Epidermal melanocyte (primary cell): Measurements from ENCODE around the gene SDSL.

ENCODE experiments used
- DNase-seq: peaks from one replicate; pipeline ENCODE4 v3.0.0; 2011; ENCODE audit warnings: low spot score; ENCODE audit not compliant: insufficient read length

The SDSL gene, protein sequence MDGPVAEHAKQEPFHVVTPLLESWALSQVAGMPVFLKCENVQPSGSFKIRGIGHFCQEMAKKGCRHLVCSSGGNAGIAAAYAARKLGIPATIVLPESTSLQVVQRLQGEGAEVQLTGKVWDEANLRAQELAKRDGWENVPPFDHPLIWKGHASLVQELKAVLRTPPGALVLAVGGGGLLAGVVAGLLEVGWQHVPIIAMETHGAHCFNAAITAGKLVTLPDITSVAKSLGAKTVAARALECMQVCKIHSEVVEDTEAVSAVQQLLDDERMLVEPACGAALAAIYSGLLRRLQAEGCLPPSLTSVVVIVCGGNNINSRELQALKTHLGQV

DNA sequence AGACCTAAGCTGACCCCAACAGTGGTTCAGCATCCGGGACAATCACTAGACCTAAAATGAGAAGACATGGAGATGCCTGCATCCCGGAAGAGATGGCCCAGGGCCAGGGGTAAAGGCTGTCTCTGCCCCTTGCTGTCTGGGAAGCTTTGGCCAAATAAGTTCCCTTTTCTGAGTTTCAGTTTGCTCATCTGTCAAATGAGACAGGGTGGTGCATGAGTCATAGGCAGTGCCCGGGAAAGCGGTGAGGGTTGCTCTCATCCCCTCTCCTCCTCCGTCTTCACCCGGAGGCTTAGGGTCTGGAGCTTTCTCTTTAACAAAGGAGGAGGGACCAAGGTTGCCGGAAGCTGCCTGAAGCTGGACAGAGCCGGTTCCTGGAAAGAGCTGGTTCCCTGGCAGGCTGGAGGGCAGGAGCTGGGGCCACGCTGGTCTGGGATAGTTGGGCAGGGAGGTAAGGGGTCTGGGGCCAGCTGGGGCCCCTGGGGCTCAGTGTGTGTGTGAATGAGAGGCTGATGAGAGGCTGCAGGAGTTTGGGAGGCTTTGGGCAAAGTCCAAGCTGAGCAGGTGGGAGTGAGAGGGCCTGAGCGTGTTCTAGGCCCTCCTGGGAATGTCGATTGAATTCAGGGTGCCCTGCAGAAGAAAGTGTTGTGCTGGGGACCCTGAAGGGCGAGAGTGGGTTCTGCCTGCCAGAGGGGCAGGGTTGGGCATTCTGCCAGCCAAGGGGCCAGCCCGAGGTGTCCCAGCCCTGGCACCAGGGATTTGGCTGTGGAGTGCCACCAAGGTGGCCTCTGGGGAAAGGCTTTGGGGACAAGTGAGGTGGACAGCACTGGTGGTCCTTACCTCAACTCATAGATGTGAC lies at the start of gene SDSL:
Gene SDSL (plus strand): TSS at position 351 of the 856 bp plus-strand sequence. CDS start 5,603 bp downstream, outside the sequence.
- peak; percentile 67 for DNase-seq

DNA sequence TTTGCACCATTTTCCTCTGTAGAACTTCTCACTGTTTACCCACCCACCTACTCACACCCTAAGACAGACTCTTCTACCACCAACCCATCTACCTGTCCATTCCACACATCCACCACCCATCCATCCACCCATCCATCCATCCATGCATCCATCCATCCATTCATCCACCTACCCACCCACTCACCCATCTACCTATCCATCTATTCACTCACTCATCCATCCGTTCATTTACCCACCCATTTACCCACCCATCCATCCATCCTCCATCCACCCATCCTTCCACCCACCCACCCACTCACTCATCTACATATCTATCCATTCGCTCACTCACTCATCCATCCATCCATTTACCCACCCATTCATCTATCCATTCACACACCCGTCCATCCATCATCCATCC lies 48.7 kb upstream of the SDSL start:
- DNase-seq = no peak

DNA sequence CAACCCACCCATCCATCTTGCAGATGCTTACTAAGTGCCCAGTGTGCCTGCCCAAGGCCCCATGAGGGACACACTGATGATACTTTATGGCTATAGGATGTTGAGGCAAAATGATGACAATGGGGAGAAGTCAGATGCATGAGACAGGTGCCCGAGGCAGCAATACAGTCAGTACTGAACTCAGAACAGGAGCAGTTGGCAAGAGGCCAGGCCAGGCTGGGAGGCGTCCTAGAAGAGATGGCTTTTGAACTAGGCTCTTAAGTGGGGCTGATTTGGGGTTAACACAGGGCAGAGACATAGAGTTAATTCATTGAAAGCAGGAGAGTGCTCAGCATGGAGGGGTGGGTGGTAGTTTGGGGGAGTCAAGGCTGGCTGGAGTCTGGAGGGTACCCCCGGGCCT lies 48.2 kb upstream of the SDSL start:
- no peak for DNase-seq

DNA sequence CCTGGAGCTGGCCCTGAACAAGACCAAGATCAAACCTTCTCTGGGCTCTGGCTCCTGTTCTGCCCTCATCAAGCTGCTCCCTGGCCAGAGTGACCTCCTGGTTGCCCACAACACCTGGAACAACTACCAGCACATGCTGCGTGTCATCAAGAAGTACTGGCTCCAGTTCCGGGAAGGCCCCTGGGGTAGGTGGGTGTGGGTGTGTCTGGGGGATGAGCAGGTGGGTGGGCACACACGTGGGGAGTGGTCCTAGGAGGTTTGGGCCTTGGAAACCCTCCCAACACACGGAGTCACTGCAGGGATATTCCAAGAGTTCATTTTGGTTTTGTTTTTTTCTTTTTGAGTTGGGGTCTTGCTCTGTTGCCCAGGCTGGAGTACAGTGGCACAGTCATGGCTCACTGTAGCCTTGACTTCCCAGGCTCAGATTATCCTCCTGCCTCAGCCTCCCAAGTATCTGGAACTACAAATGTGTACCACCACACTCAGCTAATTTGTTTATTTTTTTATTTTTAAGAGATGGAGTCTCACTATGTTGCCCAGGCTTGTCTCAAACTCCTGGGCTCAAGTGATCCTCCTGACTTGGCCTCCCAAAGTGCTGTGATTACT lies 47.3 kb upstream of the SDSL start:
- no peak for DNase-seq

DNA sequence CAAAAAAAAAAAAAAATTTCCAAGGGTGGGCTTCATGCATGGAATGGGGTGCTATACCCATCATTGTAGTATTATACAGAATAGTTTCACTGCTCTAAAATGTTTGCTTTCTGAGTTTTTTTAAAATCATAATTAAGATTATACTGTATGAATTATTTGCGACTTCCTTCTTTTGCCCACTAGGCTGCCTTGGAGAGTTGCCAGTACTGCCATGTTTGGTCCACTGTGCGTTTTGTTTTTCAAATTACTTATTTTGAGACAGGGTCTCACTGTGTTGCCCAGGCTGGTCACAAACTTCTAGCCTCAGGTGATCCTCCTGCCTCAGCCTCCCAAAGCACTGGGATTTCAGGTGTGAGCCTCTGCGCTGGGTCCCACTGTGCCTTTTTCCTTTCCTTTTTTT lies 43.9 kb upstream of the SDSL start:
- DNase-seq = no peak

DNA sequence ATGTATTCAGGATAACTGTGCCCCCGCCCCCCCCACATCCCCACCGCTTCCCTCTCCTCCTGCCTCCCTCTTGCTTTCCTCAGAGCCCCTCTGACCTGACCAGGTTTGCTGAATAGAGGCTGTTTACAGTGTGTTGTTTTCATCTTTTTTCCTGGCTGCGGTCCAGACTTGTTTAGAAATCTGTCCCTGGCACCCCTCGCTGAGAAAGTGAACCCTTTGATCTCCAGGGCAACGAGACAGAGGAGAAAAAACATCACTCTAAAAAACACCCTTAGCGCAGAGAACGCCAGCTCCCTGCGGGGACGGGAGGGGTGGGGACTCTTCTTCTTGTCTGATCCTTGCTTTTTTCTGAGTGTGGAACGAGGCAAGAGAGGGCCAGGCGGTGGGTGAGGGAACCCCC lies 41.0 kb upstream of the SDSL start:
- DNase-seq = no peak

DNA sequence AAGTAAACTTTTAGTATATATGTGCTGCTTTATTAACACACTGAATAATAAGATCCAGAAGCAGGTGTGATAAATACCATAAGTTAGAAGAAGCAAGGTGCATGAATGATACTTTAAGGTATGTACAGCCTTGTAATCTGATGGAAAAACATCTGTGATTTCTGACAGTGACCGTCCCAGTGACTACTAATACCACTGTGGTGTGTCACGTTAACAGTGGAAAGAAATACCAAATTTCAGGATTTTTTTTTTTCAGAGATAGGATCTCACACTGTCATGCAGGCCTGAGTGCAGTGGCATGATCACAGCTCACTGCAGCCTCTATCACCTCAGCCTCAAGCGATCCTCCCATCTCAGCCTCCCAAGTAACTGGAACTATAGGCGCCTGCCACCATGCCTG lies 40.0 kb upstream of the SDSL start:
- no peak for DNase-seq

DNA sequence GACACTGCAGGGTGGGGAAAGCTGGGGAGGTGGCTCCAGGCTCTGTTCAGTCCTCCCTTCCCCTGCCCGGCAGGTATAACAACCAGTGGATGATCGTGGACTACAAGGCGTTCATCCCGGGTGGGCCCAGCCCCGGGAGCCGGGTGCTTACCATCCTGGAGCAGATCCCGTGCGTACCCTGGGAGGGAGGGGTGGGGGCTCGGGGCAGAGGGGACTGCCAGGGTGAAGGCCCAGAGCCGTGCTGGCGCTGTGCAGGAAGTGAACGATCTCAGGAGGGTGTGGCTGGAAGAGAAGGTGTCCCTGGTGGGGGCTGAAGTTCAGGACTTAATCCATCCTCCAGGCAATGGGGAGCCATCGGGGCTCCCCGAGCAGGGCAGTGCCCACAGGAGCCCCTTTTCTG lies 37.4 kb upstream of the SDSL start:
- DNase-seq = no peak

DNA sequence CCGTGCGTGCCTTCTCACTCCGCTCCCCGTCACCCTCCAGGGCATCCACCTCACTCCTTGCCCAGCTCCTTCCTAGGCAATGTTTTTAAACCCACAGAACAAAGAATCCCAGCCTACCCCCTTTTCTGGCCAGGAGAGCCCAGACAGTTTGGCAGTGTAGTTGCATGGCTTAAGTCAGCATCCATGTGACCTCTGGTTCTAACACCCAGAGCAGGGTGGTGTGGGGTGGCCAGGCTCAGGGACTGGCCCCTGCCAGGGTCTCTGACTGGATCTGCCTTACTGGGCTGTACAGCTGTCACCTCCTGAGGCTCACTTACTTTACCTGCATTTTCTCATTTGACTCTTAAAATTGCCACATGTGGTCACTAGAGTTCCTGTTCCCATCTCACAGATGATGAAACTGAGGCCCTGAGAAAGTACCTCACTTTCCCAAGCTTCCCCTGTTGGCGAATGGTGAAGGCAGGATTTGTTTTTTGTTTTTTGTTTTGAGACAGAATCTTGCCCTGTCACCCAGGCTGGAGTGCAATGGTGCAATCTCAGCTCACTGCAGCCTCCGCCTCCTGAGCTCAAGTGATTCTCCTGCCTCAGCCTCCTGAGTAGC lies 36.8 kb upstream of the SDSL start:
- no peak for DNase-seq

DNA sequence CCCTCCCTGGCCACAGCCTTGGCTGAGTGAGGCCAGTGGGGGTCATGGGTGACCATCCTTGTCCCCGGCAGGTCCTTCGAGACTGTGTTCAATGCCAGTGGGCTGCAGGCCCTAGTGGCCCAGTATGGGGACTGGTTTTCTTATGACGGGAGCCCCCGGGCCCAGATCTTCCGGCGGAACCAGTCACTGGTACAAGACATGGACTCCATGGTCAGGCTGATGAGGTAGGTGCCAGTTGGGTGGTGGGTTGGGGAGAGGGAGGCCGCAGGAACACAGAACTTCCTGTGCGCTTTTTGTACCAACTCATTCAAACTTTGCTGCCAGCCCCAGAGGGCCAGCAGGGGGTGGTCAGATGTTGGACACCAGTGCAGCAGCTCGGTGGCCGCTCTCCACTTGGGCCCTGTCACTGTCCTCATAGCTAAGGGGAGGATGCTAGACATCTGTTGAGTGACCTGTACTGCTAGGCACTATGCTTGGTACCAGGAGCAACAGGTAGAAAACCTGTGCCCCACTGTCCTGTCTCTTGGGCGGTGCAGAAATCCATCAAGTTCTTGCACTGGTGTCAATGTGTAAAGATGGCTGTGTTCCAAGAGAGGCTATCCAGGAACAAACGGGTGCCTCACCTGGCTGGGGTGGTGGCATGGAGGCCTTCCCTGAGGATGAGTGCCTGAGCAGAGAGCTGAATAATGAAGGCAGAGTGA lies 35.2 kb upstream of the SDSL start:
- no peak for DNase-seq

DNA sequence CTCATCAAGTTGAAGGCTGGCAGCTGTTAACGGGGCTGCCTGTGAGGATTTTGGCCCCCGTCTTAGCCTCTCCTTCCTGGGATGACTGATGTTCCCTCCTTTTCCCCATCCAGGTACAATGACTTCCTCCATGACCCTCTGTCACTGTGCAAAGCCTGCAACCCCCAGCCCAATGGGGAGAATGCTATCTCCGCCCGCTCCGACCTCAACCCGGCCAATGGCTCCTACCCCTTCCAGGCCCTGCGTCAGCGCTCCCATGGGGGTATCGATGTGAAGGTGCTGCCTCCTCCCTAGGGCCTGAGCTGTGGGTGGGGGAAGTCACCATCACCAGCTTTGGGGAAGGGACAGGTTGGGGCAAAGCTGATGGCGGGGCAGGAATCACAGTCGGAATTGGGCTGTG lies 34.5 kb upstream of the SDSL start:
- no peak for DNase-seq

DNA sequence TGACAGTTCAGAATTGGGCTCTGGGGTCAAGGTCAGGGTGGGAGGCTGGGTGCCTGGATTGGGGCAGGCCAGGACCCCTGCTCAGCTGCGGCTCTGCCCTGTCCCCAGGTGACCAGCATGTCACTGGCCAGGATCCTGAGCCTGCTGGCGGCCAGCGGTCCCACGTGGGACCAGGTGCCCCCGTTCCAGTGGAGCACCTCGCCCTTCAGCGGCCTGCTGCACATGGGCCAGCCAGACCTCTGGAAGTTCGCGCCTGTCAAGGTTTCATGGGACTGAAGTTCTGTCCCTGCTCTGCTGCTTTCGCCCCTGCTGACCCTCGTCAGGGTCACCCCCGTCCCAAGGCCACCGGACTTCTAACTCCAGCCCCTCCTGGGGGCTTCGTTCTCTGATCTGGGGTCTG lies 33.8 kb upstream of the SDSL start:
- DNase-seq = no peak

DNA sequence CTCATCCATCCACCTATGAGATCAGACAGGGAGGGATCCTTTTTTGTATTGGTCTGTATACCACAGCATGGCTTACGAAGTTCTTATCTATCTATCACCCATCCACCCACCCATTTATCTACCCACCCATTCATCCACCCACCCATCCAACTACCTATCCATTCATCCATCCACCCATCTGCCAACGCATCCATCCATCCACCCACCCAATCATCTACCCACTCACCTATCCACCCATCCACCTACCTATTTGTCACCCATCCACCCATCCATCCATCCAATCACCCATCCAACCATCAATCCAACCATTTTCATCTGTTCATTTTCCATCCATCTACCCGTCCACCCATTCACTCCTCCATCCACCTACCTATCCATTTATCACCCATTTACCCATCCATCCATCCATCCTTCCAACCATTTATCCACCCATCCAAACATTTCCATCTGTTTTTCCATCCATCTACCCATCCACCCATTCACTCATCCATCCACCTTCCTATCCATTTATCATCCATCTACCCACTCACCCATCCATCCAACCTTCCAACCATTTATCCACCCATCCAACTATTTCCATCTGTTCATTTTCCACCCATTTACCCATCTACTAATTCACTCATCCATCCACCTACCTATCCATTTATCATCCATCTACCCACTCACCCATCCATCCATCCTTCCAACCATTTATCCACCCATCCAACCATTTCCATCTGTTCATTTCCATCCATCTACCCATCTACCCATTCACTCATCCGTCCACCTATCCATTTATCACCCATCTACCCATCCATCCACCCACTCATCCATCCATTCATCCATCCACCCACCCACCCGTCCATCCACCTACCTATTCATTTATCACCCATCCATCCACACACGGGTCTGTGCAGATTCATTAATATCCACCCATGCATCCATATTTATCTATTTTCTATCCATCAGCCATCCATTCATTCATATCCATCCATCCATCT lies 31.8 kb upstream of the SDSL start:
- no peak for DNase-seq

DNA sequence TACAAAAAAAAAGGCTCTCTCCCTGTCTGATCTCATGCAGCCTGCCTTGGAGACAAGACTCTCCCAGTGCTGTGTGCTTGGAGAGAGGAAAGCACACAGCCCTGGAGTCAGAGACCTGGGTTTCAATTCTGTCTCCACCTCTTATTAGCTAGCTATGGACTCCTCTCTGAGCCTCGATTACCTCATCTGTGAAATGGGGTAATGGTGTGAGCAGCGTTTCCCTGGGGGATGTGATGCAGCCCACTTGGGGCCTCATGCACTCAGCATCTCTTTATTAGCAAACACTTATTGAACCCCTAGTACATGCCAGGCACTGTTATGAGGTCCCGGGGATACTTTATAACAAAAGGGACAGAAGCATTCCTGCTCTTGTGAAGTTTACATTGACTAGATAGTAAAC lies 31.0 kb upstream of the SDSL start:
- DNase-seq = no peak

DNA sequence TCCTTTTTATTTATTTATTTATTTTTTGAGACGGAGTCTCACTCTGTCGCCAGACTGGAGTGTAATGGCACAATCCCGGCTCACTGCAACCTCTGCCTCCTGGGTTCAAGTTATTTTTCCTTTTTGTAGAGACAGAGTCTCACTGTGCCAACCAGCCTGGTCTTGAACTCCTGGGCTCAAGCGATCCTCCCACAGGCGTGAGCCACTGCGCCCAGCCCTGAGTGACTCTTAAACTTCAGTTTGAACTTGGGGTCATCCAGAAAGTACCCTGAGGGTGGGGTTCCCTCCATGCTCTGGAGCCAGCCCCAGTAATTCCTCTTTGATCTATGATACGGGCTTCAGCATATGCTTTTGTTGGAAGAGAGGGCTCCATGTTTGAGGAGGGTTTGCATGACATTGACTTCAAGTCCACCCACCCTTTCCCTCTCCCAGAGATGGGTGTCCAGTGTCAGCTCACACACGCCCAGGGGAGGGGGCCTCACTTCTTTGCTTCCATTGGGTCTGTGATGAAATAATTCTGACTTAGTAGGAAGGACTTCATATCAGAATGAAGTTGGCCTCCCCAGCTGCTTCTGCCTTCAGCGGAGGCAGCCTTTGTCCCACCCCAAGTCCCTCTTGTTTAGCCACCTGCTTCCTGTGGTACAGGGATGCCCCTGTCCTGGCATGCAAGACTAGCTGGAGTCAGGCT lies 30.4 kb upstream of the SDSL start:
- no peak for DNase-seq

DNA sequence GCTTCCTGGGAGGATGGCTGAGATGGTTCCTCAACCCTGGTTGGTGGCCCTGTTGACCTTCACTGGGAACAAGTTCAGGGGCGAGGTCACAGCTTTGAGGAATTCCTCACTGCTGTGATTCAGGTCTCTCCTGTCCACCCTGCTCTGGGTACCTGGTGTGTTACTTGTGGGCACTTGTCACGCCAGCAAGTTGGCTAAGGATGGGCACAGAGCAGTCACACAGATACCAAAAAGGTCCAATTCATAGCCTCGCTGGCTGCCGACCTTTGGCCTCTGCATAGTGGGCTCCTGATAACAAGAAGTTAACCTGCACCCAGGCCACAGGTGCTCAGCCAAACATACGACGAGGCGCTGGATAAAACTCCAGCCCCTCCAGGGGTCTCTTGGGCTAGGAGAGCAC lies 29.7 kb upstream of the SDSL start:
- DNase-seq = no peak

DNA sequence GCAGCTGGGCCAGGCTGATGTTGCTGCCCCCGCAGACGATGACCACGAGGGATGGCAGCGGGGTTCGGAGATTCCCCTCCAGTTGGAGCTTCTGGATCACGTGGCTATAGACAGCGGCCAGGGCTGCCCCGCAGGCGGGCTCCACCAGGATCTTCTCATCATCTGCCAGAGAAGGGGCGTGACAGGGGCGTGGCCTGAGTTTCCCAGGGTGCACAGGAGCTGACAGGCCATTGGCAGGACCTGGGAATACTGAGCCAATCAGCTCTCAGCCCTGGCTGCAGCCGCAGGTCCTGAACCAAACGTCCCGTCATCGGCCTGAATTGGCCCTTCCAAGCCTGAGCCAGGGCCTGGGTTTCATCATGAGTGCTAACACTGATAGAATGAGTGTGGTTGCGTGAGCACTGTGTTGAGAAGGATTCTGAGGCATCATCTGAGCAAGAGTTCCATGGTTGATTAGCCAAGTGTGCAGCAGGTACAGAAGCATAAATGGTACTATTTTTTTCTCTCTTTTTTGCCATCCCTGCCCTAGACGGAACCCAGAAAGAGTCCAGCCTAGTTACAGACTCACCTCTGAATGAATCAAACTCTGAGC lies 29.1 kb upstream of the SDSL start:
- no peak for DNase-seq

DNA sequence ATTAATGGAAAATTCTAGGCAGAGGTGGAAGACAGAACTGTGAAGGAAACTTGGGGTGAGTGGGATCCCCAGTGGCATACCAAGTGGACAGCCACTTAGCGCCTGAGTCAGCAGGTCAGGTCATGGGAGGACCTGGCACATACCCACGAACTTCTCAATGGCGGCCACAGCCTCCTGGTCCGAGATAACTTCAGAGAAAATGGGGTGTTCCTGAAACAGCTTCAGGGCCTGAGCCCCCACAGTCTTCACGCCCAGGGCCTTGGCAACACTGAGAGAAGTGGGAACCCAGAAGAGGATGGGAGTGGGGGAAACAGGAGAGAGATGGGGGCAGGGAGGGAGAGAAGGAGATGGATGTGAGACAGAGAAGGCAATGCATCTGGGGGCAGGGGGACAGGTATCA lies 28.4 kb upstream of the SDSL start:
- DNase-seq = no peak

DNA sequence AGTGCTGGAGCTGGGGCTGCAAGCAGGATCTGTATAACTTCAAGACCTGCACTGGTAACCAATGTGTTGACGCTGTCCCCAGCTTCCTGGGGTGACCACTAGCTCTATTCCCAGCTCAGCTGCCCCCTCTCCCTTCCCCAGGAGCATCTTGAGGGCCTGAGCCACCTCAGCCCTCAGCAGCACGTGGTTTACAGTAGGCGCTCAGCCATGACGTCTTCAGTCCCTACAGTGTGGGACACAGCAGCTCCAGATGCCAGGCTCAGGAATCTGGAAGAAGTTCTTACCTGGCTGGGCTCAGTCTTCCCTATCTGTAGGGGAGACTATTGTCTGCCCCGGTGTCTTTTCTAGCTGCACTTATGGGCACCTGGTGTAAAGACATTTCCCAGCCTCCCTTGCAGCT lies 27.1 kb upstream of the SDSL start:
- DNase-seq = no peak
